ENCODE data around the gene HDAC2. TPM values are rescaled to one million over a fixed set of nuclear protein-coding genes. Genes with fewer than 3 reads are reported as not detected.
A peak's percentile ranks its signal among the peaks of the same experiment; 100 is the strongest.

Gene HDAC2
- total RNA-seq, 1 experiment from 2014 or later = 66.1 TPM

GRCh38 chr6:113968472-113968871 is 2.5 kb downstream of the HDAC2 start:
- TF ChIP-seq EZH2phosphoT487 (IDR thresholded peaks at IDR 0.05; ENCODE audit: borderline replicate concordance, low read length) (no peak), EZH2 (IDR thresholded peaks at IDR 0.05; ENCODE audit: low read length, unreplicated experiment) (no peak), CTCF (conservative IDR thresholded peaks at IDR 0.05; ENCODE audit: low read depth, low read length) (no peak)
- intact Hi-C loops (cut with micrococcal nuclease) = no loop called here
- no TSS peak for BruUV-seq (replicated peaks)
- no peaks in the 10 kb centered on the region for H3K9me3 ChIP-seq (ENCODE audit: low read length)
- POLR2A ChIA-PET (ENCODE audit: unreplicated experiment) = no interaction called here
- peaks cover 75% of the 10 kb centered on the region for H3K79me2 ChIP-seq (ENCODE audit: low read length)
- H2AFZ ChIP-seq (ENCODE audit: low read length) = no peak overlapping the region
- peak overlapping the region; percentile 91; the same call in 1 of the 2 replicates for H3K9ac ChIP-seq (ENCODE audit: low read length)
- no peak for DNase-seq
- ATAC-seq = no peak
- H3K9me2 ChIP-seq (replicated peaks; ENCODE audit: low read length) = no peaks in the 10 kb centered on the region
- no peaks in the 10 kb centered on the region for H3F3A ChIP-seq (ENCODE audit: low read length, unreplicated experiment)
- CTCF ChIA-PET = no interaction called here
- no peak overlapping the region for H3K27ac ChIP-seq (ENCODE audit: low read length)
- peak overlapping the region; percentile 94 for H3K4me2 ChIP-seq (ENCODE audit: low read length)
- no peaks in the 10 kb centered on the region for H3K27me3 ChIP-seq (ENCODE audit: low read length)
- peak overlapping the region; percentile 99 for H3K4me3 ChIP-seq (ENCODE audit: low read length)
- H3K4me1 ChIP-seq (ENCODE audit: insufficient read depth, low read length) = peaks cover 9% of the 10 kb centered on the region
- H3K36me3 ChIP-seq (ENCODE audit: low read depth, low read length) = no peaks in the 10 kb centered on the region
- peaks cover 50% of the 10 kb centered on the region for H4K20me1 ChIP-seq (ENCODE audit: low read length)

- peak overlapping the region; percentile 94; the same call in 1 of the 2 replicates for H3K4me2 ChIP-seq (ENCODE audit: low read length)
- H3K9ac ChIP-seq (ENCODE audit: low read length) = no peak overlapping the region
- H3F3A ChIP-seq (ENCODE audit: low read length, unreplicated experiment) = no peaks in the 10 kb centered on the region
- intact Hi-C loops (cut with micrococcal nuclease) = no loop called here
- CTCF ChIA-PET = no interaction called here
- ATAC-seq = no peak
- H3K4me1 ChIP-seq (ENCODE audit: insufficient read depth, low read length) = peaks cover 9% of the 10 kb centered on the region
- H2AFZ ChIP-seq (ENCODE audit: low read length) = no peak overlapping the region
- H3K4me3 ChIP-seq (ENCODE audit: low read length) = no peak overlapping the region
- TF ChIP-seq EZH2 (IDR thresholded peaks at IDR 0.05; ENCODE audit: low read length, unreplicated experiment) = no peak
- TF ChIP-seq CTCF (conservative IDR thresholded peaks at IDR 0.05; ENCODE audit: low read depth, low read length) = no peak
- H3K36me3 ChIP-seq (ENCODE audit: low read depth, low read length) = no peaks in the 10 kb centered on the region
- H3K9me3 ChIP-seq (ENCODE audit: low read length) = no peaks in the 10 kb centered on the region
- H3K27ac ChIP-seq (ENCODE audit: low read length) = no peak overlapping the region
- POLR2A ChIA-PET (ENCODE audit: unreplicated experiment) = no interaction called here
- H3K79me2 ChIP-seq (ENCODE audit: low read length) = peaks cover 82% of the 10 kb centered on the region
- H4K20me1 ChIP-seq (ENCODE audit: low read length) = peaks cover 52% of the 10 kb centered on the region
- H3K27me3 ChIP-seq (ENCODE audit: low read length) = no peaks in the 10 kb centered on the region
- BruUV-seq (replicated peaks) = no TSS peak
- H3K9me2 ChIP-seq (replicated peaks; ENCODE audit: low read length) = no peaks in the 10 kb centered on the region
- DNase-seq = no peak
These were observed 3.2 kb downstream of the HDAC2 start for GRCh38 chr6:113967777-113968176.

- ChIA-PET CTCF (no interaction called here), POLR2A (ENCODE audit: unreplicated experiment) (no interaction called here)
- Histone ChIP-seq H3K4me3 (ENCODE audit: low read length) (no peak overlapping the region), H4K20me1 (ENCODE audit: low read length) (peaks cover 46% of the 10 kb centered on the region), H3K79me2 (ENCODE audit: low read length) (peaks cover 96% of the 10 kb centered on the region), H3K9me3 (ENCODE audit: low read length) (no peaks in the 10 kb centered on the region), H2AFZ (ENCODE audit: low read length) (no peak overlapping the region), H3K27me3 (ENCODE audit: low read length) (no peaks in the 10 kb centered on the region), H3K36me3 (ENCODE audit: low read depth, low read length) (peaks cover 20% of the 10 kb centered on the region), H3F3A (ENCODE audit: low read length, unreplicated experiment) (no peaks in the 10 kb centered on the region), H3K9me2 (replicated peaks; ENCODE audit: low read length) (no peaks in the 10 kb centered on the region), H3K27ac (ENCODE audit: low read length) (no peak overlapping the region), H3K4me1 (ENCODE audit: insufficient read depth, low read length) (0 out of 2 replicates have a peak, but pooled peaks cover 4% of the 10 kb centered on the region), H3K4me2 (ENCODE audit: low read length) (no peak overlapping the region), H3K9ac (ENCODE audit: low read length) (no peak overlapping the region)
- TF ChIP-seq EZH2phosphoT487 (IDR thresholded peaks at IDR 0.05; ENCODE audit: borderline replicate concordance, low read length) = no peak
- intact Hi-C loops (cut with micrococcal nuclease) = no loop called here
- DNase-seq (no peak), ATAC-seq (peak; percentile 60)
- no TSS peak for BruUV-seq (replicated peaks)
These were observed 10.2 kb downstream of the HDAC2 start for GRCh38 chr6:113960795-113961194.

Measured in PC-3 (cell line).